Lower lobe of right lung (tissue), 2 donors: ENCODE measurements around the gene SMC4. TPM values are rescaled to one million over a fixed set of nuclear protein-coding genes. Genes with fewer than 3 reads are reported as not detected.

Source experiments
- ATAC-seq, 2 donors: fragments of 200-7000 bp; cut with Tn5 transposase; one replicate each; pipeline ENCODE4 v1.9.1; 2020 to 2022; ENCODE audit warnings: mild to moderate bottlenecking in 2 of 2, moderate library complexity in 2 of 2
- DNase-seq: peaks from one replicate; pipeline ENCODE4 v3.0.0-alpha.2; 2020
- H3K27ac ChIP-seq: fragments of 200-600 bp; one replicate; pipeline ENCODE4 v1.8.0; 2022
- H3K27me3 ChIP-seq: fragments of 200-600 bp; one replicate; pipeline ENCODE4 v1.8.0; 2022; ENCODE audit warnings: low read depth
- H3K36me3 ChIP-seq: fragments of 200-600 bp; one replicate; pipeline ENCODE4 v1.8.0; 2022; ENCODE audit warnings: mild to moderate bottlenecking
- H3K4me1 ChIP-seq: fragments of 200-600 bp; one replicate; pipeline ENCODE4 v1.8.0; 2022
- H3K4me3 ChIP-seq: fragments of 200-600 bp; one replicate; pipeline ENCODE4 v1.8.0; 2022; ENCODE audit warnings: mild to moderate bottlenecking
- H3K9me3 ChIP-seq: fragments of 200-600 bp; one replicate; pipeline ENCODE4 v1.8.0; 2022
- CTCF ChIP-seq: fragments of 200-600 bp; IDR thresholded peaks from one replicate; pipeline ENCODE4 v1.8.0; 2022; ENCODE audit warnings: antibody characterized with exemption, mild to moderate bottlenecking
- intact Hi-C: fragments of 100-400 bp; cut with DNase I; formaldehyde crosslinking; loops from one replicate; pipeline ENCODE4 v1.11.0; 2022
- total RNA-seq: library from RNA; stranded (reverse); fragmentation: NEBNext Ultra II Directional; extraction: Animal tissue kit (Norgen Biotek cat#: 25700); gene quantifications from one replicate; pipeline ENCODE4 v1.2.1, GENCODE V29; 2021
- donor health status: DM: no; HTN: yes; CAD: no; lungs with severe emphysema.

SMC4 gene
- total RNA-seq, 1 donor from 2014 or later = 57.6 TPM

- no peak for TF ChIP-seq CTCF
- intact Hi-C loops = no loop called here
- H3K27ac ChIP-seq = peak overlapping the region; percentile 14
Measured at GRCh38 chr3:160369784-160370183, 29.7 kb upstream of the SMC4 start.

GRCh38 chr3:160370987-160371857 is 28.2 kb upstream of the SMC4 start:
- no peak for TF ChIP-seq CTCF
- H3K27ac ChIP-seq = no peak overlapping the region
- peaks cover 3% of the 10 kb centered on the region for H3K4me1 ChIP-seq
- H3K27me3 ChIP-seq = no peaks in the 10 kb centered on the region
- ATAC-seq (peak; percentile 88 to 94), DNase-seq (peak; percentile 57)
- H3K4me3 ChIP-seq = no peak overlapping the region
- no peaks in the 10 kb centered on the region for H3K9me3 ChIP-seq
- peaks cover 24% of the 10 kb centered on the region for H3K36me3 ChIP-seq
- intact Hi-C loops = no loop called here

More at GRCh38 chr3:160369784-160370183, 29.7 kb upstream of the SMC4 start:
- no peak overlapping the region for H3K4me3 ChIP-seq
- no peaks in the 10 kb centered on the region for H3K9me3 ChIP-seq
- peaks cover 3% of the 10 kb centered on the region for H3K4me1 ChIP-seq
- DNase-seq = no peak
- H3K36me3 ChIP-seq = peaks cover 12% of the 10 kb centered on the region
- no peaks in the 10 kb centered on the region for H3K27me3 ChIP-seq
- no peak for ATAC-seq

- Histone ChIP-seq H3K27ac (no peak overlapping the region), H3K36me3 (peaks cover 35% of the 10 kb centered on the region), H3K4me1 (peaks cover 3% of the 10 kb centered on the region), H3K9me3 (no peaks in the 10 kb centered on the region), H3K27me3 (no peaks in the 10 kb centered on the region), H3K4me3 (no peak overlapping the region)
- ATAC-seq = no peak
- intact Hi-C loops = no loop called here
- TF ChIP-seq CTCF = no peak
- DNase-seq = no peak
Measured at GRCh38 chr3:160372780-160373179, 26.7 kb upstream of the SMC4 start.

GRCh38 chr3:160373655-160374054 is 25.8 kb upstream of the SMC4 start:
- no peak for TF ChIP-seq CTCF
- intact Hi-C loops = no loop called here
- no peak for DNase-seq

GRCh38 chr3:160374472-160374871 is 25.0 kb upstream of the SMC4 start:
- H3K4me3 ChIP-seq = no peak overlapping the region
- H3K27ac ChIP-seq = no peak overlapping the region
- H3K36me3 ChIP-seq = peaks cover 35% of the 10 kb centered on the region
- DNase-seq (no peak), ATAC-seq (no peak)
- TF ChIP-seq CTCF = no peak
- H3K27me3 ChIP-seq = no peaks in the 10 kb centered on the region
- peaks cover 3% of the 10 kb centered on the region for H3K4me1 ChIP-seq
- H3K9me3 ChIP-seq = no peaks in the 10 kb centered on the region
- intact Hi-C loops = no loop called here

More at GRCh38 chr3:160373655-160374054, 25.8 kb upstream of the SMC4 start:
- ATAC-seq = no peak
- H3K27ac ChIP-seq = no peak overlapping the region
- H3K4me1 ChIP-seq = peaks cover 3% of the 10 kb centered on the region
- no peaks in the 10 kb centered on the region for H3K9me3 ChIP-seq
- H3K4me3 ChIP-seq = no peak overlapping the region
- H3K27me3 ChIP-seq = no peaks in the 10 kb centered on the region
- H3K36me3 ChIP-seq = peaks cover 35% of the 10 kb centered on the region
